ENCODE measurements around the gene ANGEL1. TPM values are rescaled to one million over a fixed set of nuclear protein-coding genes. Genes with fewer than 3 reads are reported as not detected.

The ANGEL1 gene
- total RNA-seq, 1 experiment from 2014 or later: 19.9 TPM

DNA sequence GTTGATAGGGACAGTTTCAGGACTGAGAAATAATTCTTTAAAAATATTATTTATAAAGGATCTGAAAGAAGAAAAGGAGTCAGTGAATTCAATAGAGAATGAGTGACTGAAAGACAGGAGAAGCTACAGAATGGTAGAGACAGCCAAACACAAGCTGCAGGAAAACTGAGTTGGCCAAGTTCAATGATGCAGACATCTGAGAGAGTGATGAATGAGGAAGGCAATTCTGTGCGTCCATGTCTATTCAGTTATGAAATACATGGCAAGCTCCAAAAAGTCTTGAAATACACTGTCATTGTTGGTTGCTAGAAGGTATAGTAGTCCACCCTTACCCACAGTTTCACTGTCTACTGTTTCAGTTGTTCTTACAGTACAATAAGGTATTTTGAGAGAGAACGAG, 20.3 kb upstream of the ANGEL1 start:
- Histone ChIP-seq H3K27ac (ENCODE audit: low read depth, low read length, poor library complexity, severe bottlenecking) (no peak overlapping the region), H3K4me3 (ENCODE audit: low read depth, low read length, poor library complexity, severe bottlenecking) (no peak overlapping the region), H3K4me1 (ENCODE audit: insufficient read depth, low read length, poor library complexity, severe bottlenecking) (no peaks in the 10 kb centered on the region), H3K36me3 (ENCODE audit: insufficient read depth, low read length, poor library complexity, severe bottlenecking) (no peaks in the 10 kb centered on the region), H3K27me3 (replicated peaks; ENCODE audit: insufficient read depth, low read depth, low read length, poor library complexity) (no peaks in the 10 kb centered on the region), H3K9me3 (ENCODE audit: low read depth, low read length, poor library complexity, severe bottlenecking) (no peaks in the 10 kb centered on the region)
- intact Hi-C loops (cut with micrococcal nuclease; ENCODE audit: unreplicated experiment): no loop called here
- ChIA-PET POLR2A (ENCODE audit: low non-redundant PET) (no interaction called here), CTCF (no interaction called here)
- BruUV-seq (replicated peaks): no TSS peak
- DNase-seq (ENCODE audit: low spot score): no peak
- no peak for TF ChIP-seq EZH2 (IDR thresholded peaks at IDR 0.05; ENCODE audit: borderline replicate concordance, low read depth, low read length, poor library complexity, severe bottlenecking)
- no peak for TF ChIP-seq CTCF (conservative IDR thresholded peaks at IDR 0.05; ENCODE audit: low read depth, low read length)

DNA sequence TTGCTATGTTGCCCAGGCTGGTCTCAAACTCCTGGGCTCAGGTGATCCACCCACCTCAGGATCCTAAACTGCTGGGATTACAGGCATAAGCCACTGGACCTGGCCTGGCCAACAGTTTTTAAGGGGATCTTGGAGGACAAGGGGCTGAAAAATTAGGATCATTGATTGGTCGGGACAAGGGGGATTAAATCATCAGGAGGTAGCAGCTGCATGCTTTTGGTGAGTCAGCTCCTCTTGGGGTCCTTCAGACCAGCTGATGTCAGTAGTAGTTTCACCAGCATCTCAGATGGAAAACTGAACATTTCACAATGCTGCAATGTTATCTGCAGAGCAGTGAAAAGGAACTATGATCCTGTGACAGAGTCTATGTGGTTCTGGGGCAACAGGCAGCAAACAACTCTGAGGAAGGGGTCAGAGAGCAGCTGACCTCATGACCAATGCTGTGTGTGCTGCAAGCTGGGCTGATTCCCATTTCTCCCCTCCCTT, 19.9 kb upstream of the ANGEL1 start:
- TF ChIP-seq EZH2 (IDR thresholded peaks at IDR 0.05; ENCODE audit: borderline replicate concordance, low read depth, low read length, poor library complexity, severe bottlenecking) (no peak), CTCF (conservative IDR thresholded peaks at IDR 0.05; ENCODE audit: low read depth, low read length) (no peak)
- no peaks in the 10 kb centered on the region for H3K9me3 ChIP-seq (ENCODE audit: low read depth, low read length, poor library complexity, severe bottlenecking)
- BruUV-seq (replicated peaks): no TSS peak
- ChIA-PET CTCF (interaction anchor here (1.1 kb wide), 1 partner anchor 38 kb away, joined by 3 read pairs; no protein-coding TSS in a partner anchor), POLR2A (ENCODE audit: low non-redundant PET) (no interaction called here)
- H3K36me3 ChIP-seq (ENCODE audit: insufficient read depth, low read length, poor library complexity, severe bottlenecking): no peaks in the 10 kb centered on the region
- H3K27me3 ChIP-seq (replicated peaks; ENCODE audit: insufficient read depth, low read depth, low read length, poor library complexity): no peaks in the 10 kb centered on the region
- H3K27ac ChIP-seq (ENCODE audit: low read depth, low read length, poor library complexity, severe bottlenecking): no peak overlapping the region
- intact Hi-C loops (cut with micrococcal nuclease; ENCODE audit: unreplicated experiment): no loop called here
- H3K4me1 ChIP-seq (ENCODE audit: insufficient read depth, low read length, poor library complexity, severe bottlenecking): no peaks in the 10 kb centered on the region
- DNase-seq (ENCODE audit: low spot score): no peak
- H3K4me3 ChIP-seq (ENCODE audit: low read depth, low read length, poor library complexity, severe bottlenecking): no peak overlapping the region

DNA sequence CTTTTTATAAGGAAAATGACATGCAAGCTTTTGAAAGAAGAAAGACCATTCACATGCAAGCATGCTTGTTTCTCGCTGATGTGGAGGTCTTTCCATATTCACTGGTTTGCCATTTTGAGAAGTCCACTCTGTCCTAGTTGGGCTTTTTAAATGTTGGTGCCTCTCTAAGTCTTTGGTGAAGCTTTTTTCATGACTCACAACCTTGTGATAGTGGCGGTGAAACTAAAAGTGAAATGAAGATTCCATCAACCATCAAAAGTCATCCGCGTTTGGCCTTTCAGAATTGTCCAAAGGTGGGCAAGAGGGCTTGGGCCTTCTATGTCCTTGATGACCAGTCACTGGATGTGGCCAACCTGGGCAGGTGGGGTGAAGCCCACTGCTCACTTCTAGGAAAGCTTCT, 17.9 kb upstream of the ANGEL1 start:
- Histone ChIP-seq H3K36me3 (ENCODE audit: insufficient read depth, low read length, poor library complexity, severe bottlenecking) (no peaks in the 10 kb centered on the region), H3K9me3 (ENCODE audit: low read depth, low read length, poor library complexity, severe bottlenecking) (no peaks in the 10 kb centered on the region), H3K4me1 (ENCODE audit: insufficient read depth, low read length, poor library complexity, severe bottlenecking) (no peaks in the 10 kb centered on the region), H3K27me3 (replicated peaks; ENCODE audit: insufficient read depth, low read depth, low read length, poor library complexity) (no peaks in the 10 kb centered on the region), H3K27ac (ENCODE audit: low read depth, low read length, poor library complexity, severe bottlenecking) (no peak overlapping the region), H3K4me3 (ENCODE audit: low read depth, low read length, poor library complexity, severe bottlenecking) (no peak overlapping the region)
- ChIA-PET POLR2A (ENCODE audit: low non-redundant PET) (no interaction called here), CTCF (no interaction called here)
- no peak for TF ChIP-seq CTCF (conservative IDR thresholded peaks at IDR 0.05; ENCODE audit: low read depth, low read length)
- no peak for TF ChIP-seq EZH2 (IDR thresholded peaks at IDR 0.05; ENCODE audit: borderline replicate concordance, low read depth, low read length, poor library complexity, severe bottlenecking)
- BruUV-seq (replicated peaks): no TSS peak
- no peak for DNase-seq (ENCODE audit: low spot score)
- intact Hi-C loops (cut with micrococcal nuclease; ENCODE audit: unreplicated experiment): no loop called here
